ENCODE data around the gene NAALADL2.

NAALADL2 gene

DNA sequence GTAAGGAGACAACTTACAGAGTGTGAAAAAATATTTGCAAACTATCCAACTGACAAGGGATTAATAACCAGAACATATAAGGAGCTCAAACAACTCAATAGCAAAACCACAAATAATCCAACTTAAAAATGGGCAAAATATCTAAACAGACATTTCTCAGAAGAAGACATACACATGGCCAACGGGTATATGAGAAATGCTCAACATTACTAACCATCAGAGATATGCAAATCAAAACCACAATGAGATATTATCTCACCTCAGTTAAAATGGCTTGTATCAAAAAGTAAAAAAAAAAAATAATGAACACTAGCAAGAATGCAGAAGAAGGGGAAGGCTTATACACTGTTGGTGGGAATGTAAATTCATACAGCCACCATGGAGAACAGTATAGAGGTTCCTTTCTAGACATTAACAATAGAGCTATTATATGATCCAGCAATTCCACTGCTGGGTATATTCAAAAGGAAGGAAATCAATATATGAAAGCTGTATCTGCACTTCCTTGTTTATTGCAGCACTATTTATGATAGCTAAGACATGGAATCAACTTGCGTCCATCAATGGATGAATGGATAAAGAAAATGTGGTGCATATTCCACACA, 998.6 kb downstream of the NAALADL2 start:
- DNase-seq (ENCODE audit: low read depth): no peak
- no peak for TF ChIP-seq CTCF (IDR thresholded peaks at IDR 0.05; ENCODE audit: low read depth, low read length, missing control alignments)
- in situ Hi-C loops (cut with HindIII; ENCODE audit: low sequenced_read_pairs): no loop called here

More for the DNA sequence above, 998.6 kb downstream of the NAALADL2 start:
- no peak overlapping the region for H3K4me3 ChIP-seq (ENCODE audit: low read depth, low read length)

All from astrocyte of the cerebellum (primary cell).